Measurements from ENCODE around the gene NNAT. TPM values are rescaled to one million over a fixed set of nuclear protein-coding genes. Genes with fewer than 3 reads are reported as not detected.

The NNAT gene
- total RNA-seq, 1 experiment from 2014 or later, result not detected

DNA sequence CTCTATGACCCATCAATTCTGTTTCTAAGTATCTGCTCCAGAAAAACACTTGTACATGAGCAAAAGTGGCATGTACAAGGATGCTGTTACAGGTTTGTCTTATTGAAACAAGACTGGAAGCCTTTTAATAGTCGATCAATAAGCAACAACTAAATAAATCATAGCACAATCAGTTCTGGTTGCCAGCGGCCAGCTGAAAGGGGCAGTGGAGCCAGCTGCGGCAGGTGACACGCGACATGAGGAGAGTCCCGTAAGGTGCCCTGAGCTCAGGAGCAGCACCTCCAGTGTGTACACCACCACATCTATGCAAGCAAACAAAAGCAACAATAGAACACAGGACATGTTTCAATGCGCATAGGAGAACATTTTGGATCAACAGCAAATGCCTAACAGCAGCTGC, 20.7 kb upstream of the NNAT start:
- H3K36me3 ChIP-seq (ENCODE audit: low read depth), result no peaks in the 10 kb centered on the region
- no peaks in the 10 kb centered on the region for H3K27me3 ChIP-seq (ENCODE audit: insufficient read depth, low read depth)
- H3K4me1 ChIP-seq (replicated peaks; ENCODE audit: insufficient read depth), result no peaks in the 10 kb centered on the region
- H2AFZ ChIP-seq, result no peak overlapping the region
- POLR2A ChIA-PET (ENCODE audit: unreplicated experiment), result no interaction called here
- H3K79me2 ChIP-seq (ENCODE audit: low read depth), result no peaks in the 10 kb centered on the region
- H3K4me2 ChIP-seq, result no peak overlapping the region
- H3K9me2 ChIP-seq (ENCODE audit: insufficient read depth), result no peaks in the 10 kb centered on the region
- no peak overlapping the region for H3K27ac ChIP-seq
- CTCF ChIA-PET, result no interaction called here
- no peaks in the 10 kb centered on the region; the same call in 1 of the 2 replicates for H4K20me1 ChIP-seq (ENCODE audit: insufficient read depth)
- intact Hi-C loops (cut with micrococcal nuclease; ENCODE audit: unreplicated experiment), result no loop called here
- no peak overlapping the region for H3K4me3 ChIP-seq
- BruUV-seq (replicated peaks), result no TSS peak
- TF ChIP-seq, protein P1, sequence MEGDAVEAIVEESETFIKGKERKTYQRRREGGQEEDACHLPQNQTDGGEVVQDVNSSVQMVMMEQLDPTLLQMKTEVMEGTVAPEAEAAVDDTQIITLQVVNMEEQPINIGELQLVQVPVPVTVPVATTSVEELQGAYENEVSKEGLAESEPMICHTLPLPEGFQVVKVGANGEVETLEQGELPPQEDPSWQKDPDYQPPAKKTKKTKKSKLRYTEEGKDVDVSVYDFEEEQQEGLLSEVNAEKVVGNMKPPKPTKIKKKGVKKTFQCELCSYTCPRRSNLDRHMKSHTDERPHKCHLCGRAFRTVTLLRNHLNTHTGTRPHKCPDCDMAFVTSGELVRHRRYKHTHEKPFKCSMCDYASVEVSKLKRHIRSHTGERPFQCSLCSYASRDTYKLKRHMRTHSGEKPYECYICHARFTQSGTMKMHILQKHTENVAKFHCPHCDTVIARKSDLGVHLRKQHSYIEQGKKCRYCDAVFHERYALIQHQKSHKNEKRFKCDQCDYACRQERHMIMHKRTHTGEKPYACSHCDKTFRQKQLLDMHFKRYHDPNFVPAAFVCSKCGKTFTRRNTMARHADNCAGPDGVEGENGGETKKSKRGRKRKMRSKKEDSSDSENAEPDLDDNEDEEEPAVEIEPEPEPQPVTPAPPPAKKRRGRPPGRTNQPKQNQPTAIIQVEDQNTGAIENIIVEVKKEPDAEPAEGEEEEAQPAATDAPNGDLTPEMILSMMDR (conservative IDR thresholded peaks at IDR 0.05), result no peak
- TF ChIP-seq EZH2 (IDR thresholded peaks at IDR 0.05; ENCODE audit: low read depth), result no peak
- no peaks in the 10 kb centered on the region for H3K9me3 ChIP-seq (ENCODE audit: insufficient read depth, low read depth)
- peaks cover 5% of the 10 kb centered on the region; the same call in 1 of the 2 replicates for H3F3A ChIP-seq (ENCODE audit: insufficient read depth, low read depth)
- no peak for DNase-seq

- DNase-seq, result no peak
- BruUV-seq (replicated peaks), result no TSS peak
- no peak overlapping the region for H3K27ac ChIP-seq
- H3K4me1 ChIP-seq (replicated peaks; ENCODE audit: insufficient read depth), result no peaks in the 10 kb centered on the region; the same call in 1 of the 2 replicates
- TF ChIP-seq EZH2 (IDR thresholded peaks at IDR 0.05; ENCODE audit: low read depth), result no peak
- TF ChIP-seq, protein P1 (conservative IDR thresholded peaks at IDR 0.05), result no peak
- H3K4me3 ChIP-seq, result no peak overlapping the region
- H3K36me3 ChIP-seq (ENCODE audit: low read depth), result no peaks in the 10 kb centered on the region
- intact Hi-C loops (cut with micrococcal nuclease; ENCODE audit: unreplicated experiment), result no loop called here
- no peak overlapping the region for H3K4me2 ChIP-seq
- no peaks in the 10 kb centered on the region for H3K9me2 ChIP-seq (ENCODE audit: insufficient read depth)
- ChIA-PET CTCF (interaction anchor here (0.6 kb wide), 1 partner anchor 573 kb away, joined by 3 read pairs; no protein-coding TSS in a partner anchor), POLR2A (ENCODE audit: unreplicated experiment) (no interaction called here)
- no peak overlapping the region for H2AFZ ChIP-seq
- no peaks in the 10 kb centered on the region for H3K9me3 ChIP-seq (ENCODE audit: insufficient read depth, low read depth)
- H3F3A ChIP-seq (ENCODE audit: insufficient read depth, low read depth), result peaks cover 5% of the 10 kb centered on the region; the same call in 1 of the 2 replicates
- H4K20me1 ChIP-seq (ENCODE audit: insufficient read depth), result no peaks in the 10 kb centered on the region; the same call in 1 of the 2 replicates
- H3K79me2 ChIP-seq (ENCODE audit: low read depth), result no peaks in the 10 kb centered on the region
- no peaks in the 10 kb centered on the region for H3K27me3 ChIP-seq (ENCODE audit: insufficient read depth, low read depth)
Measured at GRCh38 chr20:37501940-37502339, 19.1 kb upstream of the NNAT start.

- H3K27ac ChIP-seq, result no peak overlapping the region
- no peak for DNase-seq
- H3K79me2 ChIP-seq (ENCODE audit: low read depth), result no peaks in the 10 kb centered on the region
- no peak overlapping the region for H3K4me3 ChIP-seq
- TF ChIP-seq EZH2 (IDR thresholded peaks at IDR 0.05; ENCODE audit: low read depth), result no peak
- TF ChIP-seq, protein P1 (conservative IDR thresholded peaks at IDR 0.05), result no peak
- intact Hi-C loops (cut with micrococcal nuclease; ENCODE audit: unreplicated experiment), result no loop called here
- no peak overlapping the region for H2AFZ ChIP-seq
- H3K4me2 ChIP-seq, result no peak overlapping the region
- H3K9me2 ChIP-seq (ENCODE audit: insufficient read depth), result no peaks in the 10 kb centered on the region
- ChIA-PET CTCF (interaction anchor here (0.7 kb wide), 1 partner anchor 26 kb away, joined by 4 read pairs; no protein-coding TSS in a partner anchor), POLR2A (ENCODE audit: unreplicated experiment) (no interaction called here)
- no peaks in the 10 kb centered on the region for H3K36me3 ChIP-seq (ENCODE audit: low read depth)
- H4K20me1 ChIP-seq (ENCODE audit: insufficient read depth), result no peaks in the 10 kb centered on the region; the same call in 1 of the 2 replicates
- BruUV-seq (replicated peaks), result no TSS peak
- no peaks in the 10 kb centered on the region for H3K27me3 ChIP-seq (ENCODE audit: insufficient read depth, low read depth)
- H3K9me3 ChIP-seq (ENCODE audit: insufficient read depth, low read depth), result no peaks in the 10 kb centered on the region
- H3K4me1 ChIP-seq (replicated peaks; ENCODE audit: insufficient read depth), result no peaks in the 10 kb centered on the region; the same call in 1 of the 2 replicates
- H3F3A ChIP-seq (ENCODE audit: insufficient read depth, low read depth), result peaks cover 5% of the 10 kb centered on the region; the same call in 1 of the 2 replicates
Measured at GRCh38 chr20:37502654-37503053, 18.4 kb upstream of the NNAT start.

Measured in PC-9 (cell line).